HUDEP-2 (cell line): ENCODE data around the gene BORCS6.
A peak's percentile ranks its signal among the peaks of the same experiment; 100 is the strongest.

Experiments
- DNase-seq, 76 experiments: peaks; one replicate each; lab custom pipeline; 2025; ENCODE audit not compliant: unreplicated experiment in 76 of 76; lab: John Stamatoyannopoulos, UW

BORCS6 gene

GRCh38 chr17:8144401-8145231 lies 45.4 kb downstream of the BORCS6 start:
- DNase-seq = no peak

- no peak for DNase-seq
These were observed 46.2 kb downstream of the BORCS6 start for GRCh38 chr17:8143581-8144400.

DNA sequence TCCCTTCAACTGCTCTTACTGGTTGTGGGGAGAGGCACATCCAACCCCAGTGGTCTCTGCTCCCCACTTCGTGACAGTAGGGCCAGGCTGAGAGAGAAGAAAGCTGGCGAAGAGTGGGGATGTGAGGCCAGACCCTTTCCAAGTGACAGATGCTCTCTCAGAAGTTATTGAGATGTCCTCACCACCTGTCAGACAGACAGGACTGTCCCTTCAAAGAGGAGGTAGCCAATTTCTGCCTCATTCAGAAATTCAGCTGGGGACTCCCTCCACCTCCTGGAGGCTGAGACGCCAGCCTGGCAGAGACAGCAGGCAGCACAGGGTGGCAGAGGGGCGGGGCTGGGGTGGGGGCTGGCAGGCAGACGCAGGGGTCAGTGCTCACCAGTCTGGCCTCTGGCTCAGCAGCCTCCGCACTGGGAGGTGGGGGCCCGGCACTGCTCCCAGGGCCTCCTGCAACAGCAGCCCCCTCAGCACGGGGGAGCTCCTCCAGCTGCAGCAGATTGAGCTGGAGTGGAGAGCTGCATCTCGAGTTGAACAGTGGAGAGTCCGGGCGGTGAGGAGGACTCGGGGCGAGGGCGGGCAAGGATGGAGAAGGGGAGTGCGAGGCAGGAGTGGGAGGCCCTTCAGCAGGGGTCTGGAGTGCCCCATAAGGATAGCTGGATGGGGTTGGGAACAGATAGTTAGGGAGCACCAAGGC lies 46.9 kb downstream of the BORCS6 start:
- no peak for DNase-seq

DNA sequence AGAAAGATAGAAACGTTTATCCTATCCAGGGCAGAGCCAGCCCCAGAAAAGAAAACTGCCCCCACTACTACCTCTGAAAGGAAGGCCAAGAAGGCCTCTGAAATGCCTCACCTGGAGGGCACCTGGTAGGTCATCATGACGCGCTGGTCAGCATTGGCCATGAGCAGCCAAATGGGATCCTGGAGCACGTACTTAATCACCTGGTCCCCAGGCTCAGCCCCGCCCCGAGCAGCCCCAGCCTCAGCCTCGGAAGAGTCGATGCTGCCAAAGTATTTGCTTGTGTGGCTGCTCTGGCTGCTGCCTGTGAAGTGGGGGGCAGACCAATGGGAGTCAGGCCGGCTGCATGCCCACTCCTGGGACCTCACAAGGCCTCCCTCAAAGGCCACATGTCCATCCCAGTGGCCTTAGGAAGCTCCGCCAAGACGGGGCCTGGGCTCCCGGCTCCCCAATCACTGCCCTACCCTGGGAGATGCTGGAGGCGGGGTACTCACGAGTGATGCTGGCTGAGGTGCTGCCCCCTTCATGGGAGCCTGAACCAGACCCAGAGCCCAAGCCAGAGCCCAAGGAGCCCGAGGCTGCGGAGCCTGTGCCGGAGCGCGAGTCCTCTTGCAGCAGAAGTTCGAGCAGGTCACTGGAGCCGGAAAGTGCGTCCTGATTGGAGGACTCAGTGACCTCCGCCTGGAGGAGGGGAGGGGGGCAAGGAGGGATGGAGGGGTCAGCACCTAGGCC lies 47.7 kb downstream of the BORCS6 start:
- no peak for DNase-seq

- DNase-seq = no peak
These were observed 48.2 kb downstream of the BORCS6 start for GRCh38 chr17:8141741-8142140.

- no peak for DNase-seq
These were observed 48.9 kb downstream of the BORCS6 start for GRCh38 chr17:8141045-8141444.

DNA sequence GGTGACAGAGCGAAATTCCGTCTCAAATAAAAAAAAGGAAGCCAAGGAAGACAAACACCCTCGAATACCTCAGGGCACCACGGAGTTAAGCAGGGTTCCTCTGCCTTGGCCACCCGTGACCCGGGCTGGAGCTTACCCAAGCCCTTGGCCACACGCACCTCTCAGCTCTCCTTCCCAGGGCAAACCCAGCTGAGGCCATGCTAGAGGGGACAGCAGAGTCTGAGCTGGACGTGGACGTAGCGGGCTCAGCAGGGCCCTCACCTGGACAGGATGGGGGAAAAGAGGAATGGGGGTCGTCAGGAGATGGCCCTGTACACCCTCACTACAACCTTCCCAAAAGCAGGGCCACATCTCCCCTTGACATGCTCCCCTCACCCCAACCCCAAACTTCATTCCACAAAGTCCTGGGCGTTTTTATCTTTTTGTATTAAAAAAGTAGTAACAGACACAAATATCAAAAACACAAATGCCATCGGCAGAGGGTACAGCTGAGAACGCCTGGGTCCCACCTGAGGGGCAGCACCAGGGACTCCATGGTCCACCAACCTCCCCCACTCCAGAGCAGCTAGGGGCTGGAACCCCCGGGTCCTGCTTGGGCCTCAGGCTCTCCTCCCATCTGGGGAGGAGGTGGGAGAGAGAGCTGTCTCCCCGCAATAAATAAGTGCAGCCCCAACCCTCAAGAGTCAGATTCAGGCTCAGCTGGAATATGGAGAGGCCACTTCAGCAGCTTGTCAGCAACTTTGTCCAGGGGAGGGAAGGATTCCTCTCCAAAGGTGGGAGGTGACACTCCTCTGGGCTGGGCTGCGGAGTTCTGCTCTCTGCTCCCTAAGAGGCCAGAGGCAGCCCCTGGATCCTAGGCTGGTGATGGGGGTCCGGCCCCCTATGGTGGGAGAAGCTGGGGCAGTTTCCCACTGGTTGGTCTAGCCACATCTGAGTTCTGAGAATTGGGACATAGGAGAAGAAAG lies 49.6 kb downstream of the BORCS6 start:
- DNase-seq = no peak

DNA sequence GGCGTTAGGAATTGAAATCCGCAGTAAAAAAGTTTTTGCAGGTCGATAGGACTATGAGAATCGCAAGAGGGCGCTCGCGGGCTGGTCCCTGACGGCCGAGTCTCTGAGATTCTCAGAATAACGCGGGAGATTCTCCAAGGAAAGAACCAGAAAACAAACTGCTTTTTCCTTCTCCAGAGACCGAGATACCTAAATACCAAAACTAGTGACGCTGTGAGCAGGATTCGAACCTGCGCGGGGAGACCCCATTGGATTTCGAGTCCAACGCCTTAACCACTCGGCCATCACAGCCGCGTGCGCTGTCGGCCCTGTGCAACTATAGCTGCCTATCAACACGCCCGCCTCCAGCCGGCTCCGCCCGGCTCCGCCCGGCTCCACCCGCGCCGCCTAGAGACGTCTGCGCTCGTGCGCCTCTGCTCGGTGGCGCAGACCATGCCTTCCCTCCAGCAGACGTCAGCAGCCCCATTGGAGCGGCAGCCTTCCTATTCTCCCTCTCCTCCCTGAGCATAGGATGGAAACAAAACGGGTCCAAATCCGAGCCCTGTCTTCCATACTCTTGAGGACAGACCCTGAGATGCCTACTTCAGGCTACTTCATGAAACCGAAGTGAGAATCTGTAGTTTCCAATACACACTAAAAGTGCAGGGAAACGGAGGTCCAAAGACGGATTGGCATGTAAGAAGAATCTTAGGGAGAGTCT lies 51.2 kb downstream of the BORCS6 start:
- peak in 73 of 76 experiments; percentile 54 to 100 (median 96) for DNase-seq

GRCh38 chr17:8138374-8138671 lies 51.7 kb downstream of the BORCS6 start:
- no peak for DNase-seq
